ENCODE results near the gene TMEM253. TPM values are rescaled to one million over a fixed set of nuclear protein-coding genes. Genes with fewer than 3 reads are reported as not detected.

Gene TMEM253
- total and polyA plus RNA-seq, 9 donors: 0.24 to 1.3 (median 0.56) TPM

GRCh38 chr14:21078287-21078686 lies 22.6 kb upstream of the TMEM253 start:
- H3K4me3 ChIP-seq: no peak overlapping the region
- intact Hi-C loops (cut with DNase I): no loop called here
- TF ChIP-seq POLR2A (IDR thresholded peaks at IDR 0.05) (no peak), EP300 (IDR thresholded peaks at IDR 0.05) (no peak), CTCF (IDR thresholded peaks at IDR 0.05) (no peak)
- 79 to 85% (median 83%) methylated on average over 5 of the region's 5 CpGs for WGBS, 3 donors
- H3K36me3 ChIP-seq: no peaks in the 10 kb centered on the region
- DNase-seq: no peak
- no peaks in the 10 kb centered on the region for H3K4me1 ChIP-seq (ENCODE audit: insufficient read depth)
- no peaks in the 10 kb centered on the region for H3K9me3 ChIP-seq
- H3K27me3 ChIP-seq: no peaks in the 10 kb centered on the region
- no peak overlapping the region for H3K27ac ChIP-seq

- 80 to 85% (median 82%) methylated on average over 10 of the region's 10 CpGs for WGBS, 3 donors
- Histone ChIP-seq H3K9me3 (no peaks in the 10 kb centered on the region), H3K4me1 (ENCODE audit: insufficient read depth) (no peaks in the 10 kb centered on the region), H3K27me3 (no peaks in the 10 kb centered on the region), H3K4me3 (no peak overlapping the region), H3K36me3 (no peaks in the 10 kb centered on the region), H3K27ac (no peak overlapping the region)
- TF ChIP-seq EP300 (IDR thresholded peaks at IDR 0.05) (no peak), POLR2A (IDR thresholded peaks at IDR 0.05) (no peak), CTCF (IDR thresholded peaks at IDR 0.05) (no peak)
- intact Hi-C loops (cut with DNase I): no loop called here
- DNase-seq: no peak
Observed at GRCh38 chr14:21078726-21079125, 22.1 kb upstream of the TMEM253 start.

- WGBS, 3 donors: 74 to 77% (median 77%) methylated on average over 26 to 30 of the region's 30 CpGs
- intact Hi-C loops (cut with DNase I): no loop called here
- Histone ChIP-seq H3K27ac (no peak overlapping the region), H3K4me3 (no peak overlapping the region), H3K9me3 (no peaks in the 10 kb centered on the region), H3K4me1 (ENCODE audit: insufficient read depth) (no peaks in the 10 kb centered on the region), H3K27me3 (no peaks in the 10 kb centered on the region), H3K36me3 (no peaks in the 10 kb centered on the region)
- TF ChIP-seq CTCF (IDR thresholded peaks at IDR 0.05): no peak
- TF ChIP-seq EP300 (IDR thresholded peaks at IDR 0.05): no peak
- no peak for TF ChIP-seq POLR2A (IDR thresholded peaks at IDR 0.05)
- no peak for DNase-seq
Observed at GRCh38 chr14:21081521-21082142, 19.2 kb upstream of the TMEM253 start.

GRCh38 chr14:21083565-21084325 lies 17.1 kb upstream of the TMEM253 start:
- no peak overlapping the region for H3K4me3 ChIP-seq
- H3K36me3 ChIP-seq: no peaks in the 10 kb centered on the region
- 74 to 78% (median 78%) methylated on average over 5 to 11 of the region's 11 CpGs for WGBS, 3 donors
- H3K27ac ChIP-seq: no peak overlapping the region
- no peaks in the 10 kb centered on the region for H3K9me3 ChIP-seq
- intact Hi-C loops (cut with DNase I): no loop called here
- no peak for DNase-seq
- no peaks in the 10 kb centered on the region for H3K27me3 ChIP-seq
- H3K4me1 ChIP-seq (ENCODE audit: insufficient read depth): no peaks in the 10 kb centered on the region
- TF ChIP-seq CTCF (IDR thresholded peaks at IDR 0.05): no peak
- no peak for TF ChIP-seq POLR2A (IDR thresholded peaks at IDR 0.05)
